ENCODE results near the gene THRAP3. TPM values are rescaled to one million over a fixed set of nuclear protein-coding genes. Genes with fewer than 3 reads are reported as not detected.

THRAP3 gene
- total and polyA plus RNA-seq, 9 of the 15 experiments (the other 6 are each of a cell fraction or from before 2014, with no cell fraction given) = 66.2 to 135 (median 113) TPM

DNA sequence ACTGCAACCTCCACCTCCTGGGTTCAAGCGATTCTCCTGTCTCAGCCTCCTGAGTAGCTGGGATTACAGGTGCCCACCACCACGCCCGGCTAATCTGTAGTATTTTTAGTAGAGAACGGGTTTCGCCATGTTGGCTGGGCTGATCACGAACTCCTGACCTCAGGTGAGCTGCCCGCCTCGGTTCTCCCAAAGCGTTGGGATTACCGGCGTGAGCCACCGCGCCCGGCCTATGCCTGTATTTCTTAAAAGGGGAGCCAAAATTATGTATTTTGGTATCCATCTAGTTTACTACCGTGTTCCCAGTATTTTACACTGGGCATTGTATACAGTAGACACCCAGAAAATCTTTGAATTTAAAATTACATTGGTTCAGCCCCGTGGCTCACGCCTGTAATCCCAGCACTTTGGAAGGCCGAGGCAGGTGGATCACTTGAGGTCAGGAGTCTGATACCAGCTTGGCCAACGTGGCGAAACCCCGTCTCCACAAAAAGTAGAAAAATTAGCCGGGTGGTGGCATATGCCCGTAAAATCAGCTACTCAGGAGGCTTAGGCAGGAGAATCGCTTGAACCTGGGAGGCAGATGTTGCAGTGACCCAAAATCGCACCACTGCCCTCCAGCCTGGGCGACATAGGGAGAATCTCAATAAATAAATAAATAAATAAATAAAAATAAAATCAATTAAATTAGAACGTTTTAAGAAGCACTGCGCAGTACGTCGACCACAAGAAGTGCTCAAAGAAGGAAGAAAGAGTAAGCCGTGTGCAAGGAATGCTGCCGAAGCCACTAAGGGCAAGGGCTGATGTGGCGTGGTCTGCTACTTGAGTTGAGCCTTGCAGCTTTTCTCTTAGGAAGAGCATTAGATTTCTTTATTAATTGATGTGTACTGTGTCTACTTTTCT, 1.5 kb upstream of the THRAP3 start (continued):
- TF ChIP-seq, protein P1, sequence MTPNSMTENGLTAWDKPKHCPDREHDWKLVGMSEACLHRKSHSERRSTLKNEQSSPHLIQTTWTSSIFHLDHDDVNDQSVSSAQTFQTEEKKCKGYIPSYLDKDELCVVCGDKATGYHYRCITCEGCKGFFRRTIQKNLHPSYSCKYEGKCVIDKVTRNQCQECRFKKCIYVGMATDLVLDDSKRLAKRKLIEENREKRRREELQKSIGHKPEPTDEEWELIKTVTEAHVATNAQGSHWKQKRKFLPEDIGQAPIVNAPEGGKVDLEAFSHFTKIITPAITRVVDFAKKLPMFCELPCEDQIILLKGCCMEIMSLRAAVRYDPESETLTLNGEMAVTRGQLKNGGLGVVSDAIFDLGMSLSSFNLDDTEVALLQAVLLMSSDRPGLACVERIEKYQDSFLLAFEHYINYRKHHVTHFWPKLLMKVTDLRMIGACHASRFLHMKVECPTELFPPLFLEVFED (CRISPR knock-in tag; conservative IDR thresholded peaks at IDR 0.05) = no peak
- TF ChIP-seq SAP30 (IDR thresholded peaks at IDR 0.05; ENCODE audit: borderline replicate concordance, insufficient read depth, low read depth, low read length, poor library complexity, severe bottlenecking) (no peak), DNMT1 (IDR thresholded peaks at IDR 0.05) (no peak), ETV5 (CRISPR knock-in tag; IDR thresholded peaks at IDR 0.05; ENCODE audit: low read depth) (peak; percentile 54), CBX1 (IDR thresholded peaks at IDR 0.05; ENCODE audit: low read depth) (no peak), KLF6 (CRISPR knock-in tag; IDR thresholded peaks at IDR 0.05; ENCODE audit: borderline replicate concordance) (no peak), TGIF2 (CRISPR knock-in tag; IDR thresholded peaks at IDR 0.05) (no peak), ZNF174 (CRISPR knock-in tag; IDR thresholded peaks at IDR 0.05) (no peak), ZC3H8 (IDR thresholded peaks at IDR 0.05) (no peak), ZNF740 (CRISPR knock-in tag; IDR thresholded peaks at IDR 0.05) (no peak), ZNF740 (tag; IDR thresholded peaks at IDR 0.05) (no peak), NFXL1 (CRISPR knock-in tag; IDR thresholded peaks at IDR 0.05) (no peak), GABPA (tag; conservative IDR thresholded peaks at IDR 0.05; ENCODE audit: low read depth) (no peak), SMAD4 (CRISPR knock-in tag; conservative IDR thresholded peaks at IDR 0.05) (no peak), FOXJ3 (CRISPR knock-in tag; IDR thresholded peaks at IDR 0.05) (no peak), ZNF324 (CRISPR knock-in tag; IDR thresholded peaks at IDR 0.05) (0 out of 2 replicates have a peak, but pooled peaks have one; percentile 28), SMAD1 (IDR thresholded peaks at IDR 0.05; ENCODE audit: low read depth, low read length, partially characterized antibody) (no peak), BACH1 (tag; IDR thresholded peaks at IDR 0.05) (no peak), BRD4 (IDR thresholded peaks at IDR 0.05) (no peak), MAFF (IDR thresholded peaks at IDR 0.05; ENCODE audit: low read length) (no peak), MIER1 (IDR thresholded peaks at IDR 0.05; ENCODE audit: low read depth) (no peak)
- TF ChIP-seq, protein P2, sequence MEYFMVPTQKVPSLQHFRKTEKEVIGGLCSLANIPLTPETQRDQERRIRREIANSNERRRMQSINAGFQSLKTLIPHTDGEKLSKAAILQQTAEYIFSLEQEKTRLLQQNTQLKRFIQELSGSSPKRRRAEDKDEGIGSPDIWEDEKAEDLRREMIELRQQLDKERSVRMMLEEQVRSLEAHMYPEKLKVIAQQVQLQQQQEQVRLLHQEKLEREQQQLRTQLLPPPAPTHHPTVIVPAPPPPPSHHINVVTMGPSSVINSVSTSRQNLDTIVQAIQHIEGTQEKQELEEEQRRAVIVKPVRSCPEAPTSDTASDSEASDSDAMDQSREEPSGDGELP (CRISPR knock-in tag; IDR thresholded peaks at IDR 0.05; ENCODE audit: borderline replicate concordance) = 0 out of 2 replicates have a peak, but pooled peaks have one; percentile 12

Measured in K562 (cell line).